ENCODE data around the gene ARL11.

Gene ARL11

DNA sequence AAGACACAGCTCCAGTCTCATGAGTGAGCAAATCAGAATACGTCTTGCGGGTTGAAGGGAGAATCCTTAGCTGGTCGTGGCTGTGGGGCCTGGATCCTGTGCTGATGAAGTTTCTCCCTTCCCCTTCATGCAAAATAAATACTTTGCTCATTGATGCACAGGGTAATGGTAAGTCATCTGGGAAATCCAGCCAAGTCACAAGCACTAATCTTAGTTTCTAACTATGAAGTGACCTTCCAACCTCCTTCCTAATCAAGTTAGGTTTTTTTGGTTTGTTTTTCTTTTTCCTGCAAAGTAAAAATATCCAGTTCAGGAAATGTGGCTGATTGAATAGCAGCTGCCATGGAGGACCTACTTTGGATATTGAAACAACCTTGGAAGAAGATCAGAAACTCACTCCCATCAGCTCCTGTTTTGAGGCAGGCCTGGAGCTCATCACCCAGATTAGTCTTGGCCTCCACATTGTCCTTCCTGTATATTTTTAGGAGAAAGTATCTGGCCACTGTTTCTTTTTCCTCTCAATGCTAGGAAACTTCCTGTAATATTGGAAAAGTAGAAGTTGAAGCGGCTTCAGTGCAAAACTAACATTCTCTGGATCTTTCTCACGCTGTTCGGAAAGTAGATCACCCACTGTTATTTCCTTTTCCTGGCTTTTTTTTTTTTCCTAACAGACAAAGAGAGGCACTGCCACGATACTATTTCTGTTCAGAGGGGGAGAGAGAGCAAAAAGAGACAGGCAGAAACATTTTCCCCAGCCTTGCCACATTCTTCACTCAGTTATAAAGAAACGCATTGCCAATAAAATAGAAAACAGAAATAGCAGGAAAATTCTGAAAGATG, 12.3 kb upstream of the ARL11 start:
- Histone ChIP-seq H3K27me3 (ENCODE audit: insufficient read depth, low read length) (no peaks in the 10 kb centered on the region), H2AFZ (ENCODE audit: low read length, unreplicated experiment) (peak overlapping the region; percentile 36), H3K79me2 (ENCODE audit: control insufficient read depth, insufficient read depth, low read length, unreplicated experiment) (no peaks in the 10 kb centered on the region), H3K4me1 (ENCODE audit: control insufficient read depth, insufficient read depth, low read length, unreplicated experiment) (no peaks in the 10 kb centered on the region), H3K4me3 (ENCODE audit: low read depth, low read length) (no peak overlapping the region), H3K36me3 (ENCODE audit: insufficient read depth, low read length) (no peaks in the 10 kb centered on the region), H3K27ac (ENCODE audit: low read depth, low read length) (no peak overlapping the region)

DNA sequence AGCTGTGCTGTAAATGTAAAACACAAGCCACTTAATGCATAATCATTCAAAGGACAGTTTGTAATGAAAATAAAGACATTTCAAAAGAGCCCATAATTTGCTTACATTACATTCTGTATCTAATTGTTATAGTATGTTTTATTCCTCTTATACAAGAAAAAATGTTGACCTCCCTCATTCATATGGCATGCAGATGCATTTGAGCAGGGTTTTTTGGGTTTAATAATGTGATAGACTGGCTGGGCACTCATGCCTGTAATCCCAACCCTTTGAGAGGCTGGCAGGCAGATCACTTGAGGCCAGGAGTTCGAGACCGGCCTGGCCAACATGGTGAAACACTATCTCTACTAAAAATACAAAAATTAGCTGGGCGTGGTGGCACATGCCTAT, 11.6 kb upstream of the ARL11 start:
- Histone ChIP-seq H3K27ac (ENCODE audit: low read depth, low read length) (no peak overlapping the region), H2AFZ (ENCODE audit: low read length, unreplicated experiment) (no peak overlapping the region), H3K4me1 (ENCODE audit: control insufficient read depth, insufficient read depth, low read length, unreplicated experiment) (no peaks in the 10 kb centered on the region), H3K36me3 (ENCODE audit: insufficient read depth, low read length) (no peaks in the 10 kb centered on the region), H3K79me2 (ENCODE audit: control insufficient read depth, insufficient read depth, low read length, unreplicated experiment) (no peaks in the 10 kb centered on the region), H3K4me3 (ENCODE audit: low read depth, low read length) (no peak overlapping the region), H3K27me3 (ENCODE audit: insufficient read depth, low read length) (no peaks in the 10 kb centered on the region)

DNA sequence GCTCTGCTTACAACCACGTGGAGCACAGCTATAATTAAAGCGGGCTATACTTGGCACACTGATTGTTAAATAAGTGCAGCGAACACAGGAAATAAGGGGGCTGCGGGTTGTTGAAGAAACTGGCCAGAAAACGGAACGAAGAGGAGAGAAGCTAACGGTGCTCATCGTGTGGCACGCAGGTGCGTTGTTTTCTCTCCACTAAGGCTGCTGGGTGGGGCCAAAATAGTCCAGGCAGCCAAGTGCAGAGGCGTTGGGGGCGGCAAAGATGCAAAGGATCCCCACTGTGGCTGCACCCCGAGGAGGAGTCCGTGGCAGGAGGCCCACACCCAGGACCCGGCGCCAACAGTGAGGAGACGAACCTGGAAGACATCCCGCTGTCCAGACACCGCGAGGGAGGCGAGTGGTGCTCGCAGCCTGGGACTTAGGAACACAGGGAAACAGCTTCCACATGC, 8.1 kb upstream of the ARL11 start:
- no peaks in the 10 kb centered on the region for H3K36me3 ChIP-seq (ENCODE audit: insufficient read depth, low read length)
- H3K27ac ChIP-seq (ENCODE audit: low read depth, low read length): no peak overlapping the region
- no peaks in the 10 kb centered on the region for H3K79me2 ChIP-seq (ENCODE audit: control insufficient read depth, insufficient read depth, low read length, unreplicated experiment)
- H3K27me3 ChIP-seq (ENCODE audit: insufficient read depth, low read length): no peaks in the 10 kb centered on the region
- H3K4me1 ChIP-seq (ENCODE audit: control insufficient read depth, insufficient read depth, low read length, unreplicated experiment): no peaks in the 10 kb centered on the region
- H3K4me3 ChIP-seq (ENCODE audit: low read depth, low read length): no peak overlapping the region
- no peak overlapping the region for H2AFZ ChIP-seq (ENCODE audit: low read length, unreplicated experiment)

DNA sequence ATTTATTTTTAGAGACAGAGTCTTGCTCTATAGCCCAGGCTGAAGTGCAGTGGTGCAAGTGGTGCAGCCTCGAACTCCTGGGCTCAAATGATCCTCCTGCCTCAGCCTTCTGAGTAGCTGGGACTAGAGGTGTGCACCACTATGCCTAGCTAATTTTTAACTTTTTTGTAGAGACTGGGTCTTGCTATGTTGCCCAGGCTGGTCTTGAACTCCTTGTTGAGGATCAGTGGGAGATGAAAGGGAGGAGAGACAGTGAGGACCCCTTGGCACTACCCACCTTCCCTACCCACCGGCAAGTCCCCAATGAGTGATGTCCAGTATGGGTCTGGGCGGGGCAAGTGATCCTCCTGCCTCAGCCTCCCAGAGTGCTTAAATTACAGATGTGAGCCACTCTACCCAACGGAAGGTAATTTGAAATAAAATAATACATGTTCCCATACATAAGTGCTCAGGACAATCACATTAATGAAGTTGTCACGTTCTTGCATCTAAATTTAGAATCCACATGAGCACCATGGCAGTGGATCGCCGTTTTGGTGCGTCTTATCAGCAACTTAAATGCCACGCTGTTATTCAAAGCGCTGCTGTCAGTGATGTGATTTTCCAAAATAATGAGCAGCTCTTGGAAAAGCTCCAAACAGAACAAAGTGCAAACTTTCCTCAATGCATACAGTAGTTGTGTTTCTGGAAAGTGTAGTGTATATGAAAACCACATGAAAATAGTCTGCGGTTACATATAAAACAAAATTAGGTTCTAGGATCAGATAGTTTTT, 5.9 kb upstream of the ARL11 start:
- H3K79me2 ChIP-seq (ENCODE audit: control insufficient read depth, insufficient read depth, low read length, unreplicated experiment): no peaks in the 10 kb centered on the region
- H3K4me3 ChIP-seq (ENCODE audit: low read depth, low read length): no peak overlapping the region
- H3K36me3 ChIP-seq (ENCODE audit: insufficient read depth, low read length): no peaks in the 10 kb centered on the region
- H3K27ac ChIP-seq (ENCODE audit: low read depth, low read length): no peak overlapping the region
- H3K4me1 ChIP-seq (ENCODE audit: control insufficient read depth, insufficient read depth, low read length, unreplicated experiment): no peaks in the 10 kb centered on the region
- H3K27me3 ChIP-seq (ENCODE audit: insufficient read depth, low read length): no peaks in the 10 kb centered on the region
- H2AFZ ChIP-seq (ENCODE audit: low read length, unreplicated experiment): no peak overlapping the region

DNA sequence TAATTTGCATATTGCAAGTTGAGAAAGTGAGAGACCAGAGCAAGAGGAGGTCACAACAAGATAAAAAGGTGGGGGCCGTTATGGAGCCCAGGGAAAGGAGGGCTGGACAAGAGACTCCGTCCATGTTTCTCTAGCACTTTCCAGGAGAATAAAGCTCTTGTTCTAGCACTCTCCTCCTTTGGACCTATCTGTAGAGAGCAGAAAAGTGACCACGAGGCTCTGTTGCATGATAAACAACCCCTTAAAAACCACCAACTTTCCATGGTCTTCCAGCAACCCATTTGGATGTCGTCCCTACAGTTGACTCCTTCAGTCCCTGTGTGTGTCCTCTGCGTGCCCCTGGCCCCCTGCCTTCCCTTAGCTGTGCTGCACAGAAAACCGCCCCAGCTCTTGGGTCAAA, 4.1 kb upstream of the ARL11 start:
- H3K4me1 ChIP-seq (ENCODE audit: control insufficient read depth, insufficient read depth, low read length, unreplicated experiment): no peaks in the 10 kb centered on the region
- no peak overlapping the region for H2AFZ ChIP-seq (ENCODE audit: low read length, unreplicated experiment)
- H3K36me3 ChIP-seq (ENCODE audit: insufficient read depth, low read length): no peaks in the 10 kb centered on the region
- H3K27me3 ChIP-seq (ENCODE audit: insufficient read depth, low read length): no peaks in the 10 kb centered on the region
- no peaks in the 10 kb centered on the region for H3K79me2 ChIP-seq (ENCODE audit: control insufficient read depth, insufficient read depth, low read length, unreplicated experiment)
- no peak overlapping the region for H3K27ac ChIP-seq (ENCODE audit: low read depth, low read length)
- no peak overlapping the region for H3K4me3 ChIP-seq (ENCODE audit: low read depth, low read length)

DNA sequence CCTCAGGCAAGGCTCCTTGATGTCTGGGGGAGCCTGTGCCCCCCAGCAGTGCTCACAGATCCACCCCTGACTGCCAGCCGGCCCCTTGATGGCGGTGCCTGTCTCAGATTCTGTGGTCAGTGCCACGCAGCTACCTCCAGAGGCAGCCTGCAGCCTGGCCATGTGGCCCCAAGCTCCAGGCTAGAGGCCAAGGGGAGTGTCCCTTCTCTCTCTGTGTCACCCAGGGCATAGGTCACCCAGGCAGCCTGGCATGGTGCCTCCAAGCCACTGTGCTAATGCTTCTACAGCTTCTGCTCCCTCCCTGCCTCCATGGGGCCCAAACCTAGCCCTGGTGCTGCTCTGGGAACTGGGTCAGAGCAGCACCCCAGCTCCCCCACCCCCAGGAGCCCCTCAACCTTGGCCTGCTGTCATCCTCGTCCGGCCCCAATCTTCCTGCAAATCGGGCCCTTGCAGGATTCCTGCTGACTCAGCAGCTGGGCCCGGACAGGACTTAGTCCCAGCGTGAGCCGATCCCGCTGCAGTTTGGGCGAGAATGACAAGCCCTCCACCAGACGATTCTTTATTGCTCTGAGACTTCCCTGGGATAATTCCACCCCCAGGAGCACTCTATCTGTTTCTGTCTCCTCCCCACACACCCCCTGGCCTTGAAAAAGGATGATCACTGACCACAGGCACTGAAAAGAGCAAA, 2.8 kb upstream of the ARL11 start:
- no peak overlapping the region for H2AFZ ChIP-seq (ENCODE audit: low read length, unreplicated experiment)
- no peaks in the 10 kb centered on the region for H3K4me1 ChIP-seq (ENCODE audit: control insufficient read depth, insufficient read depth, low read length, unreplicated experiment)
- H3K27ac ChIP-seq (ENCODE audit: low read depth, low read length): no peak overlapping the region
- H3K27me3 ChIP-seq (ENCODE audit: insufficient read depth, low read length): no peaks in the 10 kb centered on the region
- no peak overlapping the region for H3K4me3 ChIP-seq (ENCODE audit: low read depth, low read length)
- H3K36me3 ChIP-seq (ENCODE audit: insufficient read depth, low read length): no peaks in the 10 kb centered on the region
- H3K79me2 ChIP-seq (ENCODE audit: control insufficient read depth, insufficient read depth, low read length, unreplicated experiment): no peaks in the 10 kb centered on the region

DNA sequence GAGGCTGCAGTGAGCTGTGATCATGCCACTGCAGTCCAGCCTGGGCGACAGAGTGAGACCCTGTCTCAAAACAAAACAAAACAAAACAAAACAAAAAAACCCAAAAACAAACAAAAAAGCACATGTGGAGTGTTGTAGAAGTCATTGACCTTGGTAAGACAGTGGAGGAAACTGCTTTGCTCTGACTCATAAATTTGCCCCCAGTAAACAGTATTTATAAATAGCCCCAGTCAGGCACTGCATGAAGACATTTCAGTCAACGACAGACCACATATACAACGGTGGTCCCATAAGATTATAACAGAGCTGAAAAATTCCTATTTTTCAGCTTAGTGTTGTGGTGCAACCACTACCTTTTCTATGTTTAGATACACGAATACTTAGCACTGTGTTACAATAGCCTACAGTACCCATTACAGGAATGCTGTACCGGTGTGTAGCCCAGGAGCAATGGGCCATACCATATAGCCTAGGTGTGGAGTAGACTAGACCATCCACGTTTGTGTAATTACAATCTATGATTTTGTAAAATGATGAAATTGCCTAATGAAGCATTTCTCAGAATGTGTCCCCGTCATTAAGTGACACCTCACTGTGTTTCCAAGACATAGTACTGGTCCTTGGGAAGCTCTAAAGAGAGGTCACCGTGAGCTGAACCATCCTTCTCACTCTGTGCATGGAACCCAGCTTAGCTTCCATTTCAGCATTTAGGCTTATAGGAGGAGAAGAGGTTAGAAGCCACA, 1.1 kb downstream of the ARL11 start:
- Histone ChIP-seq H2AFZ (ENCODE audit: low read length, unreplicated experiment) (no peak overlapping the region), H3K79me2 (ENCODE audit: control insufficient read depth, insufficient read depth, low read length, unreplicated experiment) (no peaks in the 10 kb centered on the region), H3K27me3 (ENCODE audit: insufficient read depth, low read length) (no peaks in the 10 kb centered on the region), H3K4me3 (ENCODE audit: low read depth, low read length) (no peak overlapping the region), H3K4me1 (ENCODE audit: control insufficient read depth, insufficient read depth, low read length, unreplicated experiment) (no peaks in the 10 kb centered on the region), H3K36me3 (ENCODE audit: insufficient read depth, low read length) (no peaks in the 10 kb centered on the region), H3K27ac (ENCODE audit: low read depth, low read length) (no peak overlapping the region)

DNA sequence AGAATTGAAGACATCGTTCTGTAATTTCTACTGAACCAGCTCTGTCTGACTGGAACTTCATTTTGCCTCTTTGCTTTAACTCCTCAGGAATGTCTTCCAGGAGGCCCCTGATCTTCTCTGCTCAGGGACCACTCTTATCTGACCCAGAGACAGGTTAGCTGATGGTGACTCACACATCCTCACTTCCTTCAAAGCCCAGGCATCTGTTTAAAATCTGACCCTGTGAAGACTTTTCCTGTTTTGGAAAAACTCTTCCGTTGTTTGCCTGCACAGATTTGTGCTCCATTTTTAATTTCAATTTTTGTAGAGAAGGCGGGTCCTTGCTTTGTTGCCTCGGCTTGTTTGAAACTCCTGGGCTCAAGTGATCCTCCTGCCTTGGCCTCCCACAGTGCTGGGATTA, 1.6 kb downstream of the ARL11 start:
- no peaks in the 10 kb centered on the region for H3K79me2 ChIP-seq (ENCODE audit: control insufficient read depth, insufficient read depth, low read length, unreplicated experiment)
- no peaks in the 10 kb centered on the region for H3K27me3 ChIP-seq (ENCODE audit: insufficient read depth, low read length)
- no peak overlapping the region for H3K27ac ChIP-seq (ENCODE audit: low read depth, low read length)
- H3K36me3 ChIP-seq (ENCODE audit: insufficient read depth, low read length): no peaks in the 10 kb centered on the region
- no peak overlapping the region for H2AFZ ChIP-seq (ENCODE audit: low read length, unreplicated experiment)
- H3K4me3 ChIP-seq (ENCODE audit: low read depth, low read length): no peak overlapping the region
- no peaks in the 10 kb centered on the region for H3K4me1 ChIP-seq (ENCODE audit: control insufficient read depth, insufficient read depth, low read length, unreplicated experiment)

DNA sequence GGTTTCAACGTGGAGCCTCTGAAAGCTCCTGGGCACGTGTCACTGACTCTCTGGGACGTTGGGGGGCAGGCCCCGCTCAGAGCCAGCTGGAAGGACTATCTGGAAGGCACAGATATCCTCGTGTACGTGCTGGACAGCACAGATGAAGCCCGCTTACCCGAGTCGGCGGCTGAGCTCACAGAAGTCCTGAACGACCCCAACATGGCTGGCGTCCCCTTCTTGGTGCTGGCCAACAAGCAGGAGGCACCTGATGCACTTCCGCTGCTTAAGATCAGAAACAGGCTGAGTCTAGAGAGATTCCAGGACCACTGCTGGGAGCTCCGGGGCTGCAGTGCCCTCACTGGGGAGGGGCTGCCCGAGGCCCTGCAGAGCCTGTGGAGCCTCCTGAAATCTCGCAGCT, 2.3 kb downstream of the ARL11 start:
- Histone ChIP-seq H2AFZ (ENCODE audit: low read length, unreplicated experiment) (no peak overlapping the region), H3K36me3 (ENCODE audit: insufficient read depth, low read length) (no peaks in the 10 kb centered on the region), H3K4me1 (ENCODE audit: control insufficient read depth, insufficient read depth, low read length, unreplicated experiment) (peaks cover 3% of the 10 kb centered on the region), H3K27me3 (ENCODE audit: insufficient read depth, low read length) (no peaks in the 10 kb centered on the region), H3K79me2 (ENCODE audit: control insufficient read depth, insufficient read depth, low read length, unreplicated experiment) (no peaks in the 10 kb centered on the region), H3K27ac (ENCODE audit: low read depth, low read length) (no peak overlapping the region), H3K4me3 (ENCODE audit: low read depth, low read length) (no peak overlapping the region)

DNA sequence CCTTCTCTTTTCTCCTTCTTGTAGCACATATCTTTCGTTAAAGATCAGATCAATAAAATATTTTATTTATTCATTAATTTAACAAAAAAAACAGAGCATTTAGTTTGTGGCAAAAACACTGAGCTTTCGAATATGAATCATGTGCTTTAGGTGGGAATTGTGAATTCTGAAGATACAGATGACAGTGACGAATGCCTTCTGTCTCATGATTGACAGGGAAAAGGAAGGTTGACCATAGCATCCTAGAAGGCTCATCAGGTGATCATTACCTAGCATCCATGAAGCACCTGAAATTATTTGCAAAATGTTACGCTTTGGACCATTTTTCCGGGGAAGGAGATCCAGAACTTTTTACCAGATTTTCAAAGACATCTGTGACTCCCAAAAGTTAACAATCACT, 3.8 kb downstream of the ARL11 start:
- Histone ChIP-seq H3K36me3 (ENCODE audit: insufficient read depth, low read length) (no peaks in the 10 kb centered on the region), H3K4me1 (ENCODE audit: control insufficient read depth, insufficient read depth, low read length, unreplicated experiment) (peaks cover 3% of the 10 kb centered on the region)

More for the DNA sequence above, 3.8 kb downstream of the ARL11 start:
- Histone ChIP-seq H3K27ac (ENCODE audit: low read depth, low read length) (no peak overlapping the region), H3K27me3 (ENCODE audit: insufficient read depth, low read length) (no peaks in the 10 kb centered on the region), H2AFZ (ENCODE audit: low read length, unreplicated experiment) (no peak overlapping the region), H3K4me3 (ENCODE audit: low read depth, low read length) (no peak overlapping the region), H3K79me2 (ENCODE audit: control insufficient read depth, insufficient read depth, low read length, unreplicated experiment) (no peaks in the 10 kb centered on the region)
